CD4-positive, CD25-positive, alpha-beta regulatory T cell (primary cell): ENCODE results near the gene SLC66A2. TPM values are rescaled to one million over a fixed set of nuclear protein-coding genes. Genes with fewer than 3 reads are reported as not detected.
A peak's percentile ranks its signal among the peaks of the same experiment; 100 is the strongest.

Experiments
- ATAC-seq, 2 donors: fragments of 150-1000 bp; cut with Tn5 transposase; one replicate each; pipeline ENCODE4 v1.10.0; 2021; ENCODE audit warnings: low read depth in 2 of 2, moderate number of reproducible peaks in 2 of 2, moderate library complexity in 1 of 2
- DNase-seq, 3 donors: peaks; one replicate each; pipeline versions ENCODE4 v3.0.0 to v3.0.0-alpha.2; 2012 to 2022; ENCODE audit warnings: mixed read lengths in 1 of 3
- H3K27ac ChIP-seq: one replicate; pipeline ENCODE4 v1.7.0; 2013; ENCODE audit warnings: mild to moderate bottlenecking, low read length; ENCODE audit not compliant: insufficient read depth, poor library complexity, severe bottlenecking
- H3K27me3 ChIP-seq: one replicate; pipeline ENCODE4 v1.7.0; 2013; ENCODE audit warnings: low read length; ENCODE audit not compliant: control insufficient read depth, insufficient read depth
- H3K36me3 ChIP-seq: one replicate; pipeline ENCODE4 v1.7.0; 2013; ENCODE audit warnings: mild to moderate bottlenecking, low read length, moderate library complexity; ENCODE audit not compliant: control insufficient read depth, insufficient read depth
- H3K4me1 ChIP-seq: 2 replicates; pipeline ENCODE4 v1.7.0; 2013; ENCODE audit warnings: mild to moderate bottlenecking, low read length; ENCODE audit not compliant: insufficient read depth, control insufficient read depth, poor library complexity, severe bottlenecking
- H3K4me3 ChIP-seq: one replicate; pipeline ENCODE4 v1.7.0; 2013; ENCODE audit warnings: low read depth, mild to moderate bottlenecking, low read length, moderate library complexity
- H3K9me3 ChIP-seq, 2 experiments: 1 replicate in 1 of 2; 2 replicates in 1 of 2; pipeline ENCODE4 v1.7.0; 2013; ENCODE audit warnings: low read length in 2 of 2, mild to moderate bottlenecking in 1 of 2, moderate library complexity in 1 of 2; ENCODE audit not compliant: control insufficient read depth in 2 of 2
- H3K27ac Mint-ChIP-seq, 3 donors: one replicate each; pipeline ENCODE4 v1.8.0; 2020 to 2022; ENCODE audit warnings: mild to moderate bottlenecking in 3 of 3, mixed read lengths in 3 of 3, moderate library complexity in 2 of 3
- H3K27me3 Mint-ChIP-seq: one replicate; pipeline ENCODE4 v1.8.0; 2022; ENCODE audit warnings: mild to moderate bottlenecking, mixed read lengths
- H3K36me3 Mint-ChIP-seq: one replicate; pipeline ENCODE4 v1.8.0; 2020; ENCODE audit warnings: mixed read lengths
- H3K4me1 Mint-ChIP-seq, 4 donors: one replicate each; pipeline ENCODE4 v1.8.0; 2020 to 2022; ENCODE audit warnings: mixed read lengths in 4 of 4, mild to moderate bottlenecking in 1 of 4
- H3K4me3 Mint-ChIP-seq, 4 donors: one replicate each; pipeline ENCODE4 v1.8.0; 2020 to 2022; ENCODE audit warnings: mild to moderate bottlenecking in 4 of 4, mixed read lengths in 4 of 4, moderate library complexity in 3 of 4
- H3K9me3 Mint-ChIP-seq, 7 donors: one replicate each; pipeline ENCODE4 v1.8.0; 2020 to 2022; ENCODE audit warnings: mixed read lengths in 7 of 7, mild to moderate bottlenecking in 3 of 7, moderate library complexity in 2 of 7
- polyA plus RNA-seq, 4 donors: library from polyadenylated mRNA; unstranded; fragments of 300-500 nt; fragmentation: Illumina TruSeq; gene quantifications; one replicate each; pipeline ENCODE4 v1.2.3, GENCODE V29; 2021
- total RNA-seq: library from RNA; stranded (reverse); gene quantifications from one replicate; pipeline ENCODE4 v1.2.3, GENCODE V29; 2022

SLC66A2 gene
- total and polyA plus RNA-seq, 5 donors from 2014 or later = 11.7 to 49.6 (median 14.4) TPM

DNA sequence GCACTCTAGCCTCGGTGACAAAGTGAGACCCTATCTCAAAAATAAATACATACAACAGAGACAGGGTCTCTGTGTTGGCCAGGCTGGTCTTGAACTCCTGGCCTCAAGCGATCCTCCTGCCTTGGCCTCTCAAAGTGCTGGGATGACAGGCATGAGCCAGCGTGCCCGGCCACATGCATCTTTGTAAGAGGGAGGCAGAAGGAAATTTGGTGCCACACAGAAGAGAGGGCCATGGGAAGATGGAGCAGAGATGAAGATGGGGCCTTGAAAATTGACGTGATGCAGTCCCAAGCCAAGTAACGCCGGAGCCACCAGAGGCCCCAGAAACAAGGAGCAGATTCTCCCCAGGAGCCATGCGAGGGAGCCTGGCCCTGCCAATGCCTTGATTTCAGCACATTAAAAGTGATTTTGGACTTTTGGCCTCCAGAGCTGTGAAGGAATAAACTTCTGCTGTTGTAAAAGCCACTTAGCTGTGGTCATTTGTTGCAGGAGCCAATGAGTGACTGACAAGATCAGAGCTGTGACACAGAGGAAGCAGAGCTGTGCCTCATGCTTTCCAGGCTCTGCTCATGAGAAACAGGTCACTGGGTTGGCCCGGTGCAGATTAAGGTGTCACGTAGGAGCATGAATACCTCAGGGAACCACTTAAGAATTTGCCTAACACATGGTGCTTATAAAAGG is 2.7 kb upstream of the SLC66A2 start:
- Mint-ChIP-seq H3K27ac (no peak overlapping the region), H3K27me3 (peaks cover 9% of the 10 kb centered on the region)

GRCh38 chr18:79952996-79953559 is 1.6 kb upstream of the SLC66A2 start:
- Mint-ChIP-seq H3K27ac (no peak overlapping the region), H3K4me3 (peak overlapping the region; percentile 48 to 88 (median 74)), H3K9me3 (no peaks in the 10 kb centered on the region), H3K36me3 (peaks cover 3% of the 10 kb centered on the region), H3K27me3 (peaks cover 9% of the 10 kb centered on the region), H3K4me1 (peaks cover 3 to 25% (median 9%) of the 10 kb centered on the region in 4 donors)
- Histone ChIP-seq H3K9me3 (no peaks in the 10 kb centered on the region), H3K4me3 (no peak overlapping the region), H3K27ac (no peak overlapping the region), H3K27me3 (no peaks in the 10 kb centered on the region), H3K36me3 (no peaks in the 10 kb centered on the region), H3K4me1 (peaks cover 28% of the 10 kb centered on the region)
- no peak for ATAC-seq
- no peak for DNase-seq

More for the DNA sequence above, 2.7 kb upstream of the SLC66A2 start:
- ATAC-seq = no peak
- Histone ChIP-seq H3K4me3 (no peak overlapping the region), H3K27me3 (no peaks in the 10 kb centered on the region), H3K27ac (no peak overlapping the region), H3K36me3 (no peaks in the 10 kb centered on the region), H3K4me1 (peaks cover 24% of the 10 kb centered on the region), H3K9me3 (no peaks in the 10 kb centered on the region)
- DNase-seq = no peak
- peak overlapping the region; percentile 40 to 80 (median 58) for H3K4me3 Mint-ChIP-seq
- H3K9me3 Mint-ChIP-seq = no peaks in the 10 kb centered on the region
- peaks cover 3 to 14% (median 9%) of the 10 kb centered on the region in 4 donors for H3K4me1 Mint-ChIP-seq
- H3K36me3 Mint-ChIP-seq = no peaks in the 10 kb centered on the region

- H3K27ac Mint-ChIP-seq = no peak overlapping the region
- H3K4me1 Mint-ChIP-seq = peaks cover 3 to 30% (median 9%) of the 10 kb centered on the region in 4 donors
- H3K36me3 ChIP-seq = no peaks in the 10 kb centered on the region
- H3K4me3 ChIP-seq = no peak overlapping the region
- no peak for ATAC-seq
- no peak overlapping the region for H3K27ac ChIP-seq
- no peaks in the 10 kb centered on the region for H3K9me3 ChIP-seq
- peaks cover 28% of the 10 kb centered on the region for H3K4me1 ChIP-seq
- peak overlapping the region in 2 of 4 donors; percentile 36 to 80 for H3K4me3 Mint-ChIP-seq
- H3K27me3 Mint-ChIP-seq = peaks cover 9% of the 10 kb centered on the region
- DNase-seq = no peak
- H3K27me3 ChIP-seq = no peaks in the 10 kb centered on the region
- H3K36me3 Mint-ChIP-seq = peaks cover 3% of the 10 kb centered on the region
- no peaks in the 10 kb centered on the region for H3K9me3 Mint-ChIP-seq
Measured at GRCh38 chr18:79952456-79952995, 1.1 kb upstream of the SLC66A2 start.

GRCh38 chr18:79950515-79951341 is 725 bp downstream of the SLC66A2 start:
- H3K27ac ChIP-seq = peak overlapping the region; percentile 70
- peaks cover 9% of the 10 kb centered on the region for H3K27me3 Mint-ChIP-seq
- H3K9me3 Mint-ChIP-seq = no peaks in the 10 kb centered on the region
- ATAC-seq (peak; percentile 6 to 18), DNase-seq (peak in 2 of 3 donors; percentile 29 to 43)
- no peaks in the 10 kb centered on the region for H3K9me3 ChIP-seq
- H3K36me3 Mint-ChIP-seq = peaks cover 7% of the 10 kb centered on the region
- H3K4me3 Mint-ChIP-seq = peak overlapping the region; percentile 90 to 100 (median 94)
- peak overlapping the region; percentile 85 to 90 (median 85) for H3K27ac Mint-ChIP-seq
- peaks cover 28% of the 10 kb centered on the region for H3K4me1 ChIP-seq
- peaks cover 10 to 43% (median 15%) of the 10 kb centered on the region in 4 donors for H3K4me1 Mint-ChIP-seq
- H3K27me3 ChIP-seq = no peaks in the 10 kb centered on the region
- no peaks in the 10 kb centered on the region for H3K36me3 ChIP-seq
- H3K4me3 ChIP-seq = peak overlapping the region; percentile 63

GRCh38 chr18:79949697-79950487 is 1.6 kb downstream of the SLC66A2 start:
- Mint-ChIP-seq H3K27ac (peak overlapping the region; percentile 85 to 90 (median 85)), H3K4me3 (peak overlapping the region; percentile 90 to 100 (median 94)), H3K4me1 (peaks cover 10 to 48% (median 19%) of the 10 kb centered on the region in 4 donors), H3K36me3 (peaks cover 8% of the 10 kb centered on the region), H3K9me3 (no peaks in the 10 kb centered on the region), H3K27me3 (peaks cover 9% of the 10 kb centered on the region)
- H3K4me3 ChIP-seq = peak overlapping the region; percentile 63
- peaks cover 30% of the 10 kb centered on the region for H3K4me1 ChIP-seq
- H3K36me3 ChIP-seq = no peaks in the 10 kb centered on the region
- no peak for ATAC-seq
- H3K27ac ChIP-seq = no peak overlapping the region
- no peaks in the 10 kb centered on the region for H3K9me3 ChIP-seq
- H3K27me3 ChIP-seq = no peaks in the 10 kb centered on the region
- DNase-seq = peak in 1 of 3 donors; percentile 34

DNA sequence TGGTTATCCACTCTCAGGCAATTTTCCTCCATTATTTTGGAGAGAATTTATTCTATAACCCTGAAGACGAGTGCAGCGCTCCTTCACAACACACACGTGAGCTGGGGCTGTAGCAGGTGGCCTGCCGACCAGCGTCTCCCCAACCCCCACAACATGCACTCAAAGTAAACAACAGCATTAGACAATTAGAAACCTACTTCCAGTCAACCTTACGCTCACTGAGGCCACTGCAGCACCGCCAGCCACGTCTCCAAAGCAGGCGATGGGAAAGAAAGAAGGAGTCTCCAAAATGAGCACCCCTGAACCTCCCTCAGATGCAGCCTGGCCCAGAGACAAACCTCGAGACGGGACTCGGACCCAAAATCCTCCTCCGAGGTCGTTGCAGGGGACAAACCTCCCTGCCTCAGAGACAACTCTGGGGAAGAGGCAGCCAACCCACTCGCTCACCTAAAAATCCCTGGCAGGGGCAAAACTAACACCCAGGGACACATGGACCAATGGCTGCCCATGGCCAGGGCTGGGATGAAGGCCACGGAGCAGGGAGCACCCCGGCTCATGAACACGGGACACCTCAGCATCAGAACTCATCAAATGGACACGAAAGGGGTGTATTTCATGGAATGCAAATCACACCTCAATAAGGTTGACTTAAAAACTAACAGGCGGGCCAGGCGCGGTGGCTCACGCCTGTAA is 2.6 kb downstream of the SLC66A2 start:
- H3K9me3 Mint-ChIP-seq = no peaks in the 10 kb centered on the region
- peak overlapping the region; percentile 54 to 100 (median 82) for H3K4me3 Mint-ChIP-seq
- Histone ChIP-seq H3K27me3 (no peaks in the 10 kb centered on the region), H3K4me3 (no peak overlapping the region), H3K36me3 (no peaks in the 10 kb centered on the region), H3K9me3 (no peaks in the 10 kb centered on the region), H3K27ac (no peak overlapping the region), H3K4me1 (peaks cover 36% of the 10 kb centered on the region)
- ATAC-seq (no peak), DNase-seq (no peak)
- peaks cover 10 to 57% (median 22%) of the 10 kb centered on the region in 4 donors for H3K4me1 Mint-ChIP-seq
- peaks cover 8% of the 10 kb centered on the region for H3K36me3 Mint-ChIP-seq
- H3K27me3 Mint-ChIP-seq = peaks cover 2% of the 10 kb centered on the region
- peak overlapping the region in 2 of 3 donors; percentile 14 to 15 for H3K27ac Mint-ChIP-seq
